Spinal cord (tissue), 10 donors: ENCODE measurements around the gene LDOC1. TPM values are rescaled to one million over a fixed set of nuclear protein-coding genes. Genes with fewer than 3 reads are reported as not detected.
"Not testable (repeated sequence)": the region's sequence is repeated elsewhere in the genome, so short reads cannot be mapped to it uniquely, and the experiment has no call there.

Source experiments
- DNase-seq, 6 donors: peaks; one replicate each; pipeline versions ENCODE4 v3.0.0 to v3.0.0-alpha.2; 2013 to 2015; ENCODE audit warnings: low spot score in 6 of 6, low read depth in 4 of 6
- H3K27ac ChIP-seq: one replicate; pipeline ENCODE4 v1.5.1; 2013; ENCODE audit warnings: low read depth, low read length, control low read depth
- H3K27me3 ChIP-seq: one replicate; pipeline ENCODE4 v1.6.1; 2013; ENCODE audit warnings: low read length; ENCODE audit not compliant: control insufficient read depth, insufficient read depth
- H3K36me3 ChIP-seq: one replicate; pipeline ENCODE4 v1.6.1; 2013; ENCODE audit warnings: low read length; ENCODE audit not compliant: control insufficient read depth, insufficient read depth
- H3K4me1 ChIP-seq: one replicate; pipeline ENCODE4 v1.6.1; 2013; ENCODE audit warnings: low read length; ENCODE audit not compliant: control insufficient read depth, insufficient read depth
- H3K4me3 ChIP-seq: one replicate; pipeline ENCODE4 v1.5.1; 2013; ENCODE audit warnings: low read depth, low read length, control low read depth
- H3K9me3 ChIP-seq: one replicate; pipeline ENCODE4 v1.6.1; 2013; ENCODE audit warnings: low read length; ENCODE audit not compliant: control insufficient read depth, insufficient read depth
- WGBS: methylation state at CpG from one replicate; pipeline ENCODE4 v1.1.5; 2013; ENCODE audit warnings: missing lambda C conversion rate; ENCODE audit not compliant: insufficient coverage; 5-methylcytosine and 5-hydroxymethylcytosine counted together
- long read RNA-seq, 4 donors: transcript quantifications; one replicate each; lab custom pipeline, GENCODE V29; 2026
- polyA plus RNA-seq, 2 donors: library from polyadenylated mRNA; unstranded; fragments of 120-200 nt; gene quantifications; one replicate each; pipeline ENCODE4 v1.2.1, GENCODE V29; 2013; ENCODE audit not compliant: insufficient read length in 2 of 2
- total RNA-seq, 2 donors: library from RNA; depleted of rRNA in 1 of 2; stranded (reverse); fragments of 120-200 nt in 1 of 2; fragments of >200 nt in 1 of 2; gene quantifications; one replicate each; pipeline versions ENCODE4 v1.2.3 to v1.2.4, GENCODE V29; 2013 to 2014
- donor health status: healthy.

LDOC1 gene
- 10 to 100 TPM in 1 of 2 donors, 1 to 10 TPM in 1; 7.7 to 13.9 TPM for total RNA-seq
- polyA plus RNA-seq, result 100 to 1,000 TPM; 147 to 150 TPM
- long read RNA-seq, donor 1, transcript LDOC1-201 (1 exons, 1,381 nt), result major isoform, 173 of 174 reads
- long read RNA-seq, donor 1, partial matches to known transcripts, result 0 of 174 reads
- long read RNA-seq, donor 1, other reads (novel, unspliced or antisense), result 0 of 174 reads
- long read RNA-seq, donor 2, transcript LDOC1-201 (1 exons, 1,381 nt), result major isoform, 129 of 129 reads
- long read RNA-seq, donor 2, partial matches to known transcripts, result 0 of 129 reads
- long read RNA-seq, donor 2, other reads (novel, unspliced or antisense), result 0 of 129 reads
- long read RNA-seq, donor 3, transcript LDOC1-201 (1 exons, 1,381 nt), result major isoform, 178 of 179 reads
- long read RNA-seq, donor 3, partial matches to known transcripts, result 0 of 179 reads
- long read RNA-seq, donor 3, other reads (novel, unspliced or antisense), result 0 of 179 reads
- long read RNA-seq, donor 4, transcript LDOC1-201 (1 exons, 1,381 nt), result major isoform, 92 of 93 reads
- long read RNA-seq, donor 4, partial matches to known transcripts, result 0 of 93 reads
- long read RNA-seq, donor 4, other reads (novel, unspliced or antisense), result 0 of 93 reads

- Histone ChIP-seq H3K36me3 (no peaks in the 10 kb centered on the region), H3K9me3 (no peaks in the 10 kb centered on the region), H3K27me3 (no peaks in the 10 kb centered on the region), H3K4me1 (peaks cover 7% of the 10 kb centered on the region), H3K4me3 (peak within 1 kb of the TSS; percentile 65), H3K27ac (peak within 1 kb of the TSS; percentile 29)
- peak; percentile 29 to 95 (median 57) for DNase-seq
- WGBS, result 23% methylated on average over 81 of the region's 83 CpGs
Observed at GRCh38 chrX:141176586-141177451, at the start of gene LDOC1. TSS of gene LDOC1 (minus strand) at chrX:141177129. CDS start at chrX:141177021, 108 bp downstream.

GRCh38 chrX:141221611-141222010 is 44.7 kb upstream of the LDOC1 start:
- Histone ChIP-seq H3K36me3 (no peaks in the 10 kb centered on the region), H3K9me3 (no peaks in the 10 kb centered on the region), H3K27me3 (no peaks in the 10 kb centered on the region), H3K27ac (no peak overlapping the region), H3K4me3 (no peak overlapping the region), H3K4me1 (no peaks in the 10 kb centered on the region)
- WGBS, result no CpG with 5 or more reads among the region's 2 CpGs
- DNase-seq, result no peak

GRCh38 chrX:141220342-141221008 is 43.5 kb upstream of the LDOC1 start:
- H3K27me3 ChIP-seq, result no peaks in the 10 kb centered on the region
- H3K27ac ChIP-seq, result no peak overlapping the region
- H3K9me3 ChIP-seq, result no peaks in the 10 kb centered on the region
- H3K4me1 ChIP-seq, result no peaks in the 10 kb centered on the region
- no CpG with 5 or more reads among the region's 3 CpGs for WGBS
- no peak for DNase-seq
- H3K36me3 ChIP-seq, result no peaks in the 10 kb centered on the region
- H3K4me3 ChIP-seq, result no peak overlapping the region

- no peaks in the 10 kb centered on the region for H3K36me3 ChIP-seq
- H3K4me3 ChIP-seq, result no peak overlapping the region
- no peaks in the 10 kb centered on the region for H3K9me3 ChIP-seq
- no peaks in the 10 kb centered on the region for H3K27me3 ChIP-seq
- WGBS, result 73% methylated on average over 1 of the region's 1 CpG
- no peak for DNase-seq
- H3K4me1 ChIP-seq, result no peaks in the 10 kb centered on the region
- H3K27ac ChIP-seq, result no peak overlapping the region
Observed at GRCh38 chrX:141214196-141214595, 37.3 kb upstream of the LDOC1 start.

GRCh38 chrX:141201962-141202361 is 25.0 kb upstream of the LDOC1 start:
- Histone ChIP-seq H3K4me3 (no peak overlapping the region), H3K36me3 (no peaks in the 10 kb centered on the region), H3K4me1 (no peaks in the 10 kb centered on the region), H3K27me3 (no peaks in the 10 kb centered on the region), H3K9me3 (no peaks in the 10 kb centered on the region), H3K27ac (no peak overlapping the region)
- no peak for DNase-seq
- WGBS, result 75% methylated on average over 3 of the region's 3 CpGs

GRCh38 chrX:141188573-141188972 is 11.6 kb upstream of the LDOC1 start:
- H3K4me3 ChIP-seq, H3K36me3 ChIP-seq, DNase-seq, H3K27ac ChIP-seq, H3K9me3 ChIP-seq, H3K27me3 ChIP-seq, H3K4me1 ChIP-seq: not testable (repeated sequence)
- 94% methylated on average over 22 of the region's 24 CpGs for WGBS

- no CpG with 5 or more reads among the region's 5 CpGs for WGBS
- Histone ChIP-seq H3K27ac (no peak overlapping the region), H3K27me3 (peaks cover 2% of the 10 kb centered on the region), H3K36me3 (no peaks in the 10 kb centered on the region), H3K4me1 (no peaks in the 10 kb centered on the region), H3K9me3 (no peaks in the 10 kb centered on the region), H3K4me3 (no peak overlapping the region)
- no peak for DNase-seq
Observed at GRCh38 chrX:141185366-141185765, 8.4 kb upstream of the LDOC1 start.

- DNase-seq, result no peak
- Histone ChIP-seq H3K4me3 (no peak overlapping the region), H3K9me3 (no peaks in the 10 kb centered on the region), H3K4me1 (no peaks in the 10 kb centered on the region), H3K36me3 (no peaks in the 10 kb centered on the region), H3K27ac (no peak overlapping the region), H3K27me3 (peaks cover 2% of the 10 kb centered on the region)
- WGBS, result 60% methylated on average over 5 of the region's 5 CpGs
Observed at GRCh38 chrX:141183000-141183399, 6.1 kb upstream of the LDOC1 start.

- Histone ChIP-seq H3K9me3 (no peaks in the 10 kb centered on the region), H3K27me3 (peaks cover 2% of the 10 kb centered on the region), H3K4me3 (no peak overlapping the region), H3K27ac (no peak overlapping the region), H3K36me3 (no peaks in the 10 kb centered on the region), H3K4me1 (peaks cover 5% of the 10 kb centered on the region)
- 70% methylated on average over 7 of the region's 7 CpGs for WGBS
- DNase-seq, result no peak
Observed at GRCh38 chrX:141180851-141181250, 3.9 kb upstream of the LDOC1 start.
